ENCODE results near the gene BCL2L2. TPM values are rescaled to one million over a fixed set of nuclear protein-coding genes. Genes with fewer than 3 reads are reported as not detected.
A peak's percentile ranks its signal among the peaks of the same experiment; 100 is the strongest.

BCL2L2 gene
- total RNA-seq, 1 donor from 2014 or later = 24.1 TPM

DNA sequence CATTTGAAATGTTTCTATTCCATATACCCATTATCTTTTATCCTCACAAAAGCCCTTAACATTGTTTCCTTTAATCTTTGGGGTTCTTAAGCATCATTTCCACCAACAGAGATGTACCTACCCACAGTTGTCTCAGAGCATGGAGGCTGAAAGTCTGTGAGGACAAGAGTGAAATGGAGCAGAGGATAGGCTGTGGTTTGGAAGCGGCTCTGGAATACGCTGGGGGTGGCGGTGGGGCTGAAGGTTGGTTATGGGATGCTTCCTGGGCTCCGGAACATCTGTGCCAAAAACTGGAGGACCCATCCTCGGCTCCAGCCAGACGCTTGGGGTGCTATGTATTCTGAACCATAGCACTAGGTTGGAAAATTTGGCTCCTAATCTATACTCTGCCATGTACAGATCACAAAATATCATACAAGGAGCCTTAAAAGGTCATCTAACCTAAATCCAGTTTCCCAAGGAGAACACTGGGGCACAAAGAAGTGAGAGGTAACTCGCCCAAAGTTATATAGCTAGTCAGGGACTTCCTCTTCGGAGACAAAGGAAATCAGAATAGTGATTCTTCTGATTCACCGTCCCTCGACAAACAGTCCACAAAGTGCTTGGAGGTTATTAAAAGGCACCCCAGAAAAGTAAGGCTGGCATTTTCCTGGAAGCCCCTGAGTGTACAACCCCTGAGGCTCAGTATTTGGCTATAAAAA is 6.5 kb upstream of the BCL2L2 start:
- DNase-seq = no peak

DNA sequence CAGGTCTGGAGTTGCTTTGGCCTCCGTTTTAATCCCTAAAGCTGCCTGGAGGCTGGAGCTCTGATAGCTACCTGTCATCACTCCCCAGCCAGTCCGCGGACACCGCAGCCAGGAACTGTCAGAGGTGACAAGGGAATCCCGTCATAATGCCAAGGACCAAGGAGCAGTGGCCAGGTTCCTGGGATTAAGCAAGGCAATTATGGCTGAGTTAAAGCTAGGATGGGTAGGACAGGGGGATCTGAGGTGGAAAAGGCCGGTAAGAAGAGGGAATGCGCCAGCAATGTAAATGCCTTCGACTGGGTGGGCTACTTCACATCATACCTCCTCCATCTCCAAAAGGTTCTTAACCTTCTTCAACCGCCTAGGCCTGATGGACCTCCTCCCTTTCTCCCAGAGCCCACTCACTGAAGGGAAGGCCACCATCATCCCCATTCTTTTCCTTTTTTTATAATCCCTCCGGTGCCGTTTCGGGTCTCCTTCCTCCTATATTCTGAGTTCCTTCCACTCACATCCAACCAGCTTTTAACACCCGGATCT is 5.9 kb upstream of the BCL2L2 start:
- no peak for DNase-seq

DNA sequence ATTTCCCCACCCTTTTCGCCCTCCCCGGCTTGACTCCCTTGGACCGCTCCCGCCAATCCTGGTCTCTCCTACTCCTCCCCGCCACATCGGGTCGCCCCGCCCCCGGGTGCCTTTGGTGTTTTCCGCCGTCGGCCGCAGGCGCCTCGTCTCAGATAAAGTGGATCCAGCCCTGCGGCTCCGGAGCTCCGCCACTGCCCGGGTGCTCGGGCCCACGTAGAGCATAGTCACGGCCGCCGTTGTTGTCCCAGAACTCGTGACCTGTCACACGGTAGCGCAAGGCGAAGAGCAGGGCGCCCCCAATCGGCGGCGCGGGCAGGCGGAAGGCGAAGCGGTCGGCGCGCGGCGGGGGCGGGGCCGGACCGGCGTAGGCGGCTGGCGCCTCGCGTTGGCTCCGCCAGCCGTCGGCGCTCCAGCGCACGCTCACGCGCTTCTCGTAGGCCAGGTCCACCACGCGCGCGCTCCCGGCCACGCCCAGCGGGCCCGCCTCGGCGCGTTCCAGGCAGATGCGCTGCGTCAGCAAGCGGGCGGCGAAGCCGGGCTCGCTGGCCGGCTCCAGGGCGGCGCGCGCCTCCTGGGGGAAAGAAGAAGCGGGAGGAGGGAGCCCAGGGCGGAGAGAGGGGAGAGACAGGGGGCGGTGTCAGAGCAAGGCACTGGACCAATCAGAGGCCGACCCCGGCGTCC is 5.2 kb upstream of the BCL2L2 start:
- peak; percentile 99 for DNase-seq

DNA sequence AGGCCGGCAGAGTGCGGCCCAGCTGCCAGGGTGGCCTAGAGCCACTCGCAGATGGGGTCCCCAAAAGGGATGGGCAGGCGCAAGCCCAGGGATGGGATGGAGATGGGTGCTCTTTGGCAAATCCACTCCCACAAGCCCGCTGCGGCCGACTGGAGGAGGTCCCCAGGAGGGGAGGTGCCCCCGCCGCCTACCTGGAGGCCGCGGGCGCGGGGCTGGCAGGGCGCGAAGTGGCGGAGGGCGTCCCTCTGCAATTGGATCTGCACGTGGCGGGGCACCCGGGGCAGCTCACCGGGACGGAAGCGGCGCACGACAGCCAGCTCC is 4.7 kb upstream of the BCL2L2 start:
- DNase-seq = no peak

DNA sequence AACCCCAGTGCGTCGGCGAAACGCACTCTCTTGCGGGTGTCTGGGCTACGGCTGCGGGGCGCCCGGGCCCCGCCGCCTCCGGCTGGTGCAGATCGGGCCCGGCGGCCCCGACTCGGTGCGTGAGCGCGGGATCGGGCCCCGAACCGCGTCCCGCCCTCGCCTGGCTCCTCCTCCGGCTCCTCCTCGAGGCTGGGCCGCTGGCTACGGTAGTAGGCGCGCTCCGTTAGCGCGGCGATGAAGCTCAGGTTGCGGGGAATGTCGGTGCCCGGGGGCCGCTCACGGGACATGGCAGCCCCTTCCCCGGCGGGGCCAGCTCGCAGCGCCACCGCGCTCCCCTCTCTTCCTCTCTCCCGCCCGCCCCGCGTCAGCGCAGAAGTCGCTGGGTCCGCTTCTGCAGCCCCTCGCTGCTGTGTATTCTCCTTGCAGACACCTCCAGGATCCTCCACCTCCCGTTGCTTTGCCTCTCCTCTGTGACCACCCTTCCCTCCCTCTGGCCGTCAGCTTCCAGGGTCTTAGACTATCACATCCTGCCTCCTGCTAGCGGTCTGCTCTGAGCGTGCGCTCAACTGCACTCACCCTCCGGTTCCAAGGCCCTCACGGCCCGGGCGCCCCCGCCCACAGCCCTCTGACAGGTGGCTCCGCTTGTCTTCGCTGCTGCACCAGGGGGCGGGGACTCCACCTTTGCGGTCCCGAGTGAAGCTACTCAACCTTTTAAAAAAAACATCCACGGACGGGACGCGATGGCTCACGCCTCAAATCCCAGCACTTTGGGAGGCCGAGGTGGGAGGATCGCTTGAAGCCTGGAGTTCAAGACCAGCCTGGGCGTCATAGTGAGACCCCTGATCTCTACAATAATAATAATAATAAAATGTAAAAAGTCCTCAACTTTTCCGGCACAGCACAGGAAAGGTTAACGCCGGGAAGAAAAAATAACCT is 4.1 kb upstream of the BCL2L2 start, which contains the start of gene PPP1R3E:
TSS of gene PPP1R3E (minus strand) at position 570 of the 936 bp plus-strand sequence. CDS start at position 287, 283 bp downstream.
- DNase-seq = peak; percentile 85

DNA sequence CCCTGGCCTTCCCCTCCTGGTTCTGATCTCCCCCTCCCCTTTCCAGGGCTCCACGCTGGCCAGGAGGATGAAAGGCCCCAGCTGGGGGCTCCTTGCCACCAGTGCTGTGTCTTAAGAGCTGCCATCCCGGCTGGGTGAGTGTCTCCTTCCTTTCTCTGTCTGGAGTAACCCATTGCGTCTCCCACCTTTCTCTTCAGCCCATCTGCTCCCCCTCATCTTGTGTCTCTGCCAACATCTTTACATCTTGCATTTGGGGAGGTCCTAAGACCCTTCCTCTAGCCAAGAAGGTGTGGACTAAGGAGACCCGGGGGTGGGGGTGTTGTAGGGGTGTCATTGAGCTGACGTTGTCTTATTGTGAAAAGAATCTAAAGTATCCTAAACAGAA is 505 bp downstream of the BCL2L2 start:
- DNase-seq = no peak

DNA sequence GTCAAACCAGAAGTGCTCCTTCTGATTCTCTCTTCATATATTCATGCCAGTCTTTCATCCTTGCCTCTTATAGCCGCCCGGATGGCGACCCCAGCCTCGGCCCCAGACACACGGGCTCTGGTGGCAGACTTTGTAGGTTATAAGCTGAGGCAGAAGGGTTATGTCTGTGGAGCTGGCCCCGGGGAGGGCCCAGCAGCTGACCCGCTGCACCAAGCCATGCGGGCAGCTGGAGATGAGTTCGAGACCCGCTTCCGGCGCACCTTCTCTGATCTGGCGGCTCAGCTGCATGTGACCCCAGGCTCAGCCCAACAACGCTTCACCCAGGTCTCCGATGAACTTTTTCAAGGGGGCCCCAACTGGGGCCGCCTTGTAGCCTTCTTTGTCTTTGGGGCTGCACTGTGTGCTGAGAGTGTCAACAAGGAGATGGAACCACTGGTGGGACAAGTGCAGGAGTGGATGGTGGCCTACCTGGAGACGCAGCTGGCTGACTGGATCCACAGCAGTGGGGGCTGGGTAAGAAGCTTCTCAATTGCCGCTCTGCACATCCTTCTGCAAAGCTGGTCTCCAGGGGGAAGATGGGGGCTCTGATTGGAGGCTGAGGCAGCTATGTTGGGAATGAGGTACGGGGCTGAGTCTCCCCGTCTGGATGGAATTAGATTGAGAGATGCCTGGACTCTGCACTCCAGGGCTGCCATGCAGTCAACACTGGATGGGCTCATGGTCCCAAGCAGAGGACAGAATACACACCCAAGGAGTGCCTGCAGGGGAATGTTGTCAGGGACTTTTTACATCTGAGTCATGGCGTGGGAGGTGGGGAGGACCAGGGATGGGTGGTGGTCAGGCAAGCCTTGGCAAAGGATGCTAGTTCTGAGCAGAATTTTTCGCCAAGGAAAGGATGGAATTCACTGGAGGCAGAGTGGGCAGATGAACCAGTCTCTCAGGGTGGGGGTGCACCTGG is 1.3 kb downstream of the BCL2L2 start:
- DNase-seq = no peak

DNA sequence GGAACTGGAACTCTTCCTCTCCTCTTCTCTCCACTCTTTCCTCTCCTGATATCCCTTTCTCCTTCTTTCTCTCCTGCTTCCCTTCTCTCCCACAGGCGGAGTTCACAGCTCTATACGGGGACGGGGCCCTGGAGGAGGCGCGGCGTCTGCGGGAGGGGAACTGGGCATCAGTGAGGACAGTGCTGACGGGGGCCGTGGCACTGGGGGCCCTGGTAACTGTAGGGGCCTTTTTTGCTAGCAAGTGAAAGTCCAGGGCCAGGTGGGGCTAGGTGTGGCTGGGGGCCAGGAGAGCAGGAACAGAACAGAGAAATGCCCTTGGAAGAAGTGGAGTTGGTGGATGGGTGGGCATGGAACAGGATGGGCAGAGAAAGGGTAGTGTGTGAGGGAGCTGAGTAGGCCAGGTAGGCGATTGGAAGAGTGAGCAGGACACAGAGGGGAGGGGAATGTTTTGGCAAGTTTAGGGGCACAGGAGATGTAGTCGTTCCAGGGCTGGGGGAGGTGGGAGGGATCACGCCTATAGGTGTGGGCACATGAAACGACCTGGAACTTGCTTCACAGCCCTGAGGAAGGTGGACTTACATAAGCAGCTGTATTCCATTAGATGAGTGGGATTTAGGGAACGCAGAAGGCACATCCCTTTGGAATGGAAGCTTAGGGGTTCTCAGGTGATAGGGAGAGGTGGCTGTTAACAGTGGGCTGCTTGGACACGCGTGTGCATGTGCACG is 2.2 kb downstream of the BCL2L2 start:
- DNase-seq = no peak

DNA sequence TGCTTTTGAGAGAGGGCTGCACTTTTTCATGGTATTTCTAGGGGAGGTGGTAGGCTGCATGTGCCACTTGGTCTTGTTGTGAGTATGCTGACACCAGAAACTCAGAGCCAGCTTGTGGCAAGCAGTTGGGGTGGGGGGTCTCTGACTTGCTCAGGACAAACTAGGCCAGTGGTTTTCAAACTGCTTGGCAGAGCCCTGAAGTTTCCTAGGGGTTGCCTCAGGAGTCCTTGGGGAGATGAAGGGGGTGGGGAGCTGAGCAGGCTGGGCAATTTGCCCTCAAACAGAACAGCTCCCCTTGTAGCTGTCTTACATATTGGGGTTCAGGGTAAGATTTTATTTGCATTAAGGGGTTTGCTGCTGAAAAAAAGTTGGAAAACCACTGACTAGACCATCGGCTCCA is 3.9 kb downstream of the BCL2L2 start:
- DNase-seq = no peak

DNA sequence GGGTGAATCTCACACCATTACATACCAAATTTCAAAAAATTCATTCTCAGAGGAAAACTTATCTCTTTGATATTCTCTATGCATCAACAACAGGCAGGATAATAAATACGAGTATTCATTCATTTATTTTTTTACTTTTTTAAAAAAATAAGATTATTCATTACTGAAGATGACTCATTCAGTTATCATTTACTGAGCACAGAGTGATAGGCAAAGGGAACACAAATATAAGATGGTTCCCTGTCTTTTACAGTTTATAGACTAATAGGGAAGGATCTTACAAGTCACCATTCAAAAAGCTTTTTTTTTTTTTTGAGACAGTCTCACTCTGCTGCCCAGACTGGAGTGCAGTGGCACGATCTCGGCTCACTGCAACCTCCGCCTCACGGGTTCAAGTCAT is 9.7 kb downstream of the BCL2L2 start:
- no peak for DNase-seq

DNA sequence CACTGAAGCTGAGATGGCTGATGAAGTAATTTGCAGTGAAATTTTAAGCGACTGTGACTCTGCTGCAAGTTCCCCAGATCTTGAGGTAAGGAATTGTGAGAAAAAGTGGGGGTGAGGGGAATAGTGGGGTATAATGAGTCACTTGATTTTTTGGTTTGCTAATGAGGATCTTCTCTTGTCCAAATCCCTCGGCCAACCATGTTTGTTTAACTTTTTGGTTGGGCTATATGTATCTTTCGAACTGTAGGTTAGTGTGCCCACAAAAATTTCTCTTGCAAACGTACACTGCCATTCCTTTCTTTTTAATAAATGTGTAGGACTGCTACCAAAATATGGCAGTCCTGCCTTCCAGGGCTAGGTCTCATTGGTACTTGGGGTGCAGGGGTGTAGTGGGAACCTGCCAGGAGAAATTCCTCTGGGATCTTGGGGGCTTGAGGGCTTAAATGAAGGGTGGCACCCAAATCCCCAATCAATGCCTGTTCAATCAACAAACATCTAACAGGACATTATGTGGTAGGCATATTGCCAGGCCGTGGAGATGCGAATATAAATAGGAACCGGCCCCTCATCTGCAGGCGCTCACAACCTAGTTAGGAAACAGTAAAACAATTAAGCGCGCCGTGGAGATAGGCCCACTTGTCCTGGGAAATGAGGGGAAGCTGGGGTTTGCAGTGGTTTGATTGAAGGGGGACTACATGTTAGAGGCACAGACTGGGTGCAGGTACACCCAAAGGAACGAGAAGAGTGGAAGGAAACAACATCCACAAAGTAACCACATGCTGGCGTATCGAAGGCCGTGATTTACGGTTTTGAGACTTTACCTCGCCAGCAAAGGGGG is 13.3 kb downstream of the BCL2L2 start:
- peak; percentile 17 for DNase-seq

DNA sequence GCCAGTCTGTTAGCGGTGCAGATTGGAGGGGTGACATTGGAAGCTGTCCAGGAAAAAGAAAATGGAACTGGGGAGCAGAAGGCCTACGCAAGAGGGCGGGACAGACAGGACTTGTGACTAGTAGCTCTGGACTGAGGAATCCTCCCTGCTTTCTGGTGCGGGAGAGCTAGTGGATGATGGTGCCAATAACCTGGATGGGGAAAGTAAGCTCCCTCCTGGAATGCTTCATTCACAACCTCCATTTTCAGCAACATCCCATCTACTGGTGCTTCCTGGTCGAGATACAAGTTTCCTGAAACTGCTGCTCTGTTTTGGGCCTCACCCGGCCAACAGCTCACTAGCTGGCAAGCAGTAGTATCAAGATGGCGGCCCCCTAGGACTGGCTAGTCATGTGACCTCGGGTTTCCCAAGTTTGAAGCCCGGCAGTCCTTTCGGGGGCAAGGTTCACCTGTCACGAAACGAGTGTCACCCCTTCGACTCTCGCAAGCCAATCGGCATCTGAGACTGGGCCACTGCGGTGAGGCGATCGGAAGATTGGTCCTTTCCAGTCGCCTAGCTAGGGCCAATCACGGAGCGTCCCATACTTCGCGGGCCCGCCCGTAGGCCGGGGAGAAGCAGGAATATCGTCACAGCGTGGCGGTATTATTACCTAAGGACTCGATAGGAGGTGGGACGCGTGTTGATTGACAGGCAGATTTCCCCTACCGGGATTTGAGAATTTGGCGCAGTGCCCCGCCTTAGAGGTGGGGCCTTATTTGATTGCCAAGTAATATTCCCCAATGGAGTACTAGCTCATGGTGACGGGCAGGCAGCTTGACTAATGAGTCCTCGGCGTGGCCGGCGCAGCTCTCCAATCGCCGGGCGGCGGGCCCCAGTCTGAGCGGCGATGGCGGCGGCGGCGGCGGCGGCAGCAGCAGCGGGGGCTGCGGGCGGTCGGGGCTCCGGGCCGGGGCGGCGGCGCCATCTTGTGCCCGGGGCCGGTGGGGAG is 14.2 kb downstream of the BCL2L2 start, which contains the start of gene PABPN1:
TSS of gene PABPN1 (plus strand) at position 874 of the 988 bp plus-strand sequence. CDS start at position 887, 13 bp downstream.
- peak; percentile 100 for DNase-seq

DNA sequence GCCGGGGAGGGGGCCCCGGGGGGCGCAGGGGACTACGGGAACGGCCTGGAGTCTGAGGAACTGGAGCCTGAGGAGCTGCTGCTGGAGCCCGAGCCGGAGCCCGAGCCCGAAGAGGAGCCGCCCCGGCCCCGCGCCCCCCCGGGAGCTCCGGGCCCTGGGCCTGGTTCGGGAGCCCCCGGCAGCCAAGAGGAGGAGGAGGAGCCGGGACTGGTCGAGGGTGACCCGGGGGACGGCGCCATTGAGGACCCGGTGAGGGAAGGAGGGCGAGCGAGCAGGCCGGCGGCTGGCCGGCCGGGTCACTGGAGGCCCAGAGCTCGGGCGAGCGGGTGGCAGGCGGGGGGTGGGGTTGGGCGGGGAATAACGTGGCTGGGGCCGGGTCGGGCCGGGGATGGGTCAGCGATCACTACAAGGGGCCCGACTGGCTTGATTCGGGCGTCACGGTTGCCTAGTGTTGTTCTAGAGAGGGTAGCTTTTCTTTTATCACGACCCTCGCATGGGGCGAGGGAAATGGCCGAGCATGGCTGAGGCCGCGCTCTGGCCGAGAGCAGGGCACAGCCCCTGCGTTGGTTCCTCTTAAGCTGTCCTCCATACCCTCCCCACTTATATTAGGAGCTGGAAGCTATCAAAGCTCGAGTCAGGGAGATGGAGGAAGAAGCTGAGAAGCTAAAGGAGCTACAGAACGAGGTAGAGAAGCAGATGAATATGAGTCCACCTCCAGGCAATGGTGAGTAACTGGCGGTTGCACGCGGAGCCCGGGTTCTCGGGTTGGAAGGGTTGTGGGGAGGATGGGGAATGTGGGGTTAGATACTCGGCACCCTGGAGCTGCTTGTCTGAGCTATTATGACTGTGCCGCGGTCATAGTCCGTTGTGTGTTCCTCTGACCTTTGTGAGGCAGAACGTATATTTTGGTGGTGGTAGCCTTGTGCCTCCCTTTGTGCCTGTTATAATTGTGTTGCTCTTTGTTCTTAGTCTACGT is 15.2 kb downstream of the BCL2L2 start:
- peak; percentile 51 for DNase-seq

DNA sequence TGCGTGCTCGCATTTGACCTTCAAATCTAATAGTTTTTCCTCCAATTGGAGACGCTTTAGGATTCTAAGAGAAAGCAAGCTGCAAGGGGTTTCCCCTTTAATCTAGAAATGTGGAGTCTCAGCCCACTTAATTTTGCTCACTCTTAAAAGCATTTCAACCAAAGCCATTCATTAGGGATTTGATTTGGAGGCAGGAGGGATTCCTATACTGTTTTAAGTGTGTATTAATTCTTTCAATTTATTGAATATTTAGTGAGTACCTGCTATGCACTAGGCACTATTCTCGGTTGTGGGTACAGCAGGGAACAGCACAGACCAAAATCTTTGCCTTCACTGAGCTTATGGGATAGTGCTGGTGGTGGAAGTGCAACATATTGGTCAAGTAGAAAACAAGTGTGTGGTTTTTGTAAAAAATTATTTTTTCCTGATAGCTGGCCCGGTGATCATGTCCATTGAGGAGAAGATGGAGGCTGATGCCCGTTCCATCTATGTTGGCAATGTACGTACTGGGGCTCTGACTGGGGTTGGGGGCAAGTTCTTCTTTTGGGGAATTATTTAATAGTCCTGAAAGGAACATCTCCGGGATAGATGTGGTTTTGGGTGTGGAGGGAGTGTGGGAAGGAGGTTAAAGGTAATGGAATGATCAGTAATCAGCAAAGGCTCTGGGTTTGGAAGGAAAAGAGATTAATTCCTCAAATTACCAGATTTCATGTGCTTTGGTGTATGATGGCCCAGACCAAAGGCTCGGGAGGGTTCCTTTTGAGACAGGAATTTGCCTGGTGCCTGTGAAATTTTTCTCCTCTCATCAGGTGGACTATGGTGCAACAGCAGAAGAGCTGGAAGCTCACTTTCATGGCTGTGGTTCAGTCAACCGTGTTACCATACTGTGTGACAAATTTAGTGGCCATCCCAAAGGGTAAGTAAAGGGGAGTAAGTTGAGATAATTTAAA is 16.2 kb downstream of the BCL2L2 start:
- DNase-seq = no peak

DNA sequence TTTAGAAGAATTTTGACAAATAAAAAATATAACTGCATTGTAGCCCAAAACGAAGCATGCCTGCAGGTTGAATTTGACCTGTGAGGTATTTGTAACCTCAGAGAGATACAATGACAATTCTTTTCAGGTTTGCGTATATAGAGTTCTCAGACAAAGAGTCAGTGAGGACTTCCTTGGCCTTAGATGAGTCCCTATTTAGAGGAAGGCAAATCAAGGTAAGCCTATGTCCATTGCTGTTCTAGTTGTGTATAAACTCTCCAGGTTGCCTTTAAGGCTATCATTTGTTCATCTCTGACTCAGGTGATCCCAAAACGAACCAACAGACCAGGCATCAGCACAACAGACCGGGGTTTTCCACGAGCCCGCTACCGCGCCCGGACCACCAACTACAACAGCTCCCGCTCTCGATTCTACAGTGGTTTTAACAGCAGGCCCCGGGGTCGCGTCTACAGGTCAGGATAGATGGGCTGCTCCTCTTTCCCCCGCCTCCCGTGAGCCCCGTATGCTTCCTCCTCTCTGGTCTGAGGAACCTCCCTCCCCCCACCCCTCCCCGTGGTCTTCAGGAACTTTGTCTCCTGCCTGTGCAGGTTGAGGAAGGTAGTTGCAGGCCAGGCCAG is 17.3 kb downstream of the BCL2L2 start:
- DNase-seq = no peak

Measured in tongue (tissue), 2 donors.